Stimulated activated CD8-positive, alpha-beta memory T cell treated with anti-CD3 and anti-CD28 coated beads, Interleukin-4, amount 100 ng/mL, for 4 hours (primary cell): ENCODE data around the gene DDIT4L.
"Not testable (repeated sequence)": the region's sequence is repeated elsewhere in the genome, so short reads cannot be mapped to it uniquely, and the experiment has no call there.

ENCODE experiments used
- DNase-seq, 2 donors: peaks; one replicate each; pipeline ENCODE4 v3.0.0-alpha.2; 2020; ENCODE audit warnings: low read depth in 2 of 2, low spot score in 1 of 2

The DDIT4L gene, protein sequence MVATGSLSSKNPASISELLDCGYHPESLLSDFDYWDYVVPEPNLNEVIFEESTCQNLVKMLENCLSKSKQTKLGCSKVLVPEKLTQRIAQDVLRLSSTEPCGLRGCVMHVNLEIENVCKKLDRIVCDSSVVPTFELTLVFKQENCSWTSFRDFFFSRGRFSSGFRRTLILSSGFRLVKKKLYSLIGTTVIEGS

DNA sequence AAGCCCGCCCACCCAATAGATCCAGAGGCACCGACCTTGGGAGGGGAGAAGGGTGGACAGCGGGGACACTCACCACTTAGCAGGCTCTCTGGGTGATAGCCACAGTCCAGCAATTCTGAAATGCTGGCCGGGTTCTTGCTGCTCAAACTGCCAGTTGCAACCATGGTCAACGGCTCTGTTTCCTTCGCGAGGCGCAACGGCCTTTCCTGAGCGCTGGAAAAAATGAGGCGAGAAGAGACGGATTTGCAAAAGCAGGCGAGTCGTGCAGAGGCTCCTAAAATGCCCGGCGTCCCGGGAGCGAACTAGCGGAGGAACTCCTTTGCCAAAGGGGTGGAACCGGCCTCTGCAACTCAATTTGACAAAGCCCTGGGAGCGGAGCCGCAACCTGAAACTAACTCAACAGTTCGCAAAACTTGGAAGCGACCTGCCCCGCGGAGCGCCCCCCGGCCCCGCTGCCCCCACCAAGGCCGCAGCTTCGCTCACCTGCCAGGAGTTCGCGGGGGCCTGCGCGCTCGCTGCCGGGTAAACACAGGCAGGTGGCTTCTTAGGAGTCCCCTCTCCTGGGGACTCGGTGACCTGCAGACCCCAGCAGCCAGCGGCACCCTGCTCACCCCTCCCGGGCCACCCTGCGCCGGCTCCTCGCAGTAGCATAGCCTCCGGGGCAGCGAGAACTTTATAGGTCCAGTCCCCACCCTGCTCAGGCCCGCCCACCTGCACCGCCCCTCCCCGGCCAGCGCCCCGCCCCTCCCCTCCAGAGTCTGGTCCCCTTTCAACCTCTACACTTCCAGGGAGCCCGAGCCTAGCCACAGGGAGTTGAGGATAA, at the start of gene DDIT4L:
Gene DDIT4L (minus strand): TSS at position 649 of the 823 bp plus-strand sequence. CDS start 485 bp downstream, at position 164.
- no peak for DNase-seq

DNA sequence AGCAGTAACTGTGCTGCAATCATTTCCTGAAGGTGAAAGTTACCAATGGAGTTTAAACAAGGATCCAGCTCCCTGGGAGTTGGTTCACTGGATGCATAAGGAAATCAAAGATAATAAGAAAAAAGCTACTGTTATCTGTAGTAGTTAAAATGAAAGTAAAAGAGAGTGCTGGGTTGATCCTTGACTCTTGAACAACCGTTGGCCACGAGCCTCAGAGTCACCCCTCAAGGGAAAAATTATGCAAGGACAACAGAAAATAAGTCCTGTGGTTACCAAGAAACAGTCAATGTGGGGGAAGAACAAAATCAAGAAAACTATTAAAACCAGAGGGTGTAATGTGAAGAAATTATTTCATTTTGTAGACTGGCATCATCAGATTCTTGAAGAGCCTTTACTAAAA, 49.7 kb upstream of the DDIT4L start:
- no peak for DNase-seq

DNA sequence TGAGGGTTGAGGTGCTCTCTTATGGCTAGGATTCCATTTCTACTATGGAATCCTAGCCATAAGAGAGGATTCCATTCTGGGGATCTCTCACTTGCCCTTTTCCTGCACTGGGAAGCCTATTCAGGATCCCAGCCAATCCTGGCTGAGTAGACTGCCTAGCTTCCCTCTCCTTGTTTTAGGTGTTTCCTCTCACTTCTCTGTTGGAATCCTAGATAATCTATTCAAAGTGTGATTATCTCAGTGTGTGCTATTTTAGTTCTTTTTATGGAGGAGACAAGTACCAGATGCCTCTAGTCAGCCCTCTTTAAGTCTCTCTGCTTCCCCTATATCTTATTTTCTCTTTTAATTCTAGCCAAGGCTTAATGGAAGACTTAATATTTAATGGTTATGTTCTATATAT, 34.5 kb upstream of the DDIT4L start:
- DNase-seq, result no peak

DNA sequence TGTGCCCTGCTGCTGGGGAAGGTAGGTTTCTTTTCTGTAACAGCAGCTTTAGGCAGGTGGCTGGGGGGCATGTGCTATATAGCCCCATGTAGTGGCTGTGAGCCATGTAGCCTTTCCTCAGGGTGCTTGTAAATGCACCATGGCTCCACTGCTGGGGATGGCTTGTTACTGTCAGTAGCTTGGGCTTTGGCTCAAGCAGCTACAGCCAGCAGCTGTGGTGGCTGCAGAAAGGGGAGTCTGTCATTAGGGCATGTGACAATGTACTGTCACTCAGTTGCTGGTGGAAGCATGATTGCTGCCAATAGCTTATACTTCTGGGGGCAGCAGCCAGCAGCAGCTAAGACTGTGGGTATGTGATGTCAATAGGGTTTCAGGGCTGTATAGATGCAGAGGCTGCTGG, 33.9 kb upstream of the DDIT4L start:
- no peak for DNase-seq

DNA sequence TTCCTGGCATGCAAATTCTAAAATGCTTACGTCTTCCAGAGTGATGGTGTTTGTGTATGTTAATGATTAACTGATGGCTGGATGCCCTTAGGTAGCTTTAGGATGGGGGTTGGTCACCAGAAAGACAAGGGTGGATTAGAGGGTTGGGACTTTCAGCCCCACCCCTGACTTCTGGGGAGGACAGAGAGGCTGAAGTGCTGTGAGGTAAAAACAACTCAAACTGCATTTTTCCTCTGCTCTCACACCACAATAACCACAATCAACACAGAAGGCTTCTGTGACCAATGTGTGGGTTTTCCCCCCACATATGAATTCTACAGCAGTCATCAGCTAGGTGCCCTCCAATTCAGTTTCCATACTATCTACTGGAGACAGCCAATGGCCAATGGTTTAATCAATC, 18.7 kb upstream of the DDIT4L start:
- no peak for DNase-seq

DNA sequence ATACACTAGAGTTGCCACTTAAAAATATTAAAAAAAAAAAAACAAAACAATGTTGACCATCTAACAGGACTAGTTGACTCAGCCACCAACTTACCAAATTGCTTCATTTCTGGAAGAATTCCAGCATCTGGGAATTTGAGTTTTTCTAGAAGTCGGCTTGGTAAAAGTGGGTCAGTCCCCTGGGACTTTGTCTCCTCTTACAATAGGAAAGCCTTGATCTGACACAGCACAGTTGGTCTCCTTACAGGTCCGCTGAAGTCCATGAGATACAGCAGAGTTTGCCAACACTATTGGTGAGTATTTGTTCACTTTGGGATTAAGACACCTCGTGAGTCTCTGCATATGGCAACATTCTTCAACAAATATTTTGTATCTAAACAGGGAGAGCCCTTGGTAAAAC, 18.2 kb upstream of the DDIT4L start:
- DNase-seq, result no peak

DNA sequence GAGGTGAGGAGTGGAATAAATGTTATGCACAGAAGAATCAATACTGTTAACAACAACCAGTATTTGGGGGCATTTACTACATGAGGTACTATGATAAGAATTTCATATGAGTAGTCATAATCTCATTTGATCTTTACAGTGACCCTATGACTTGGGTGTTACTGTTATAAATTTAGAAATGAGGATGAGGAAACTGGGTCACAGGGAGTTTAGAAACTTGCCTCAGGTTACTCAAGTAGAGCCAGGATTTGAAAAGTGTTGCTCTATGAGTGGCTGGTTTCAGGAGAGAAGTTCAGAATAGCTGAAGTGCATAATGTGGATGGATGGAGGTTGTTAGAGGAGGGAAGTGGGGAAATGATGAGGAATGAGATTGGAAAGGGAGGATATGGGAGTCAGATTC, 16.6 kb upstream of the DDIT4L start:
- no peak for DNase-seq

DNA sequence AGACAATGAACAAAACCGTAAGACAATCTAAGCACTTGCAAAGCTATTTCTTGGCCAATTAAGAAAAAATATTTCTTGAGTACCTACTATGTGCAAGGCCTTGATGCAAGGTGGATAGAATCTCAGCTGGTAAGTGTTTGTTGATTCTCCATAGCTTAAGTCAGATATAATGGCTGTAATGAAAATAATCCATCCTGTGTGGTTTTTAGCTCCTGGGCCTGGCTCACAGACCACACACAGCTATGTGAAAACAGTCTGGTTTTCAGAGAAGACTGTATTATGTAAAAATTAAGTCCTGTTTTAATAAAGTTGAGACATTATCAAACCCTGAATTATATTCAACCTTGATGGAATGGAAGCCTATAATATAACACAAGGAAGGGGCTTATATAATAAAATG, 7.8 kb upstream of the DDIT4L start:
- DNase-seq, result no peak

DNA sequence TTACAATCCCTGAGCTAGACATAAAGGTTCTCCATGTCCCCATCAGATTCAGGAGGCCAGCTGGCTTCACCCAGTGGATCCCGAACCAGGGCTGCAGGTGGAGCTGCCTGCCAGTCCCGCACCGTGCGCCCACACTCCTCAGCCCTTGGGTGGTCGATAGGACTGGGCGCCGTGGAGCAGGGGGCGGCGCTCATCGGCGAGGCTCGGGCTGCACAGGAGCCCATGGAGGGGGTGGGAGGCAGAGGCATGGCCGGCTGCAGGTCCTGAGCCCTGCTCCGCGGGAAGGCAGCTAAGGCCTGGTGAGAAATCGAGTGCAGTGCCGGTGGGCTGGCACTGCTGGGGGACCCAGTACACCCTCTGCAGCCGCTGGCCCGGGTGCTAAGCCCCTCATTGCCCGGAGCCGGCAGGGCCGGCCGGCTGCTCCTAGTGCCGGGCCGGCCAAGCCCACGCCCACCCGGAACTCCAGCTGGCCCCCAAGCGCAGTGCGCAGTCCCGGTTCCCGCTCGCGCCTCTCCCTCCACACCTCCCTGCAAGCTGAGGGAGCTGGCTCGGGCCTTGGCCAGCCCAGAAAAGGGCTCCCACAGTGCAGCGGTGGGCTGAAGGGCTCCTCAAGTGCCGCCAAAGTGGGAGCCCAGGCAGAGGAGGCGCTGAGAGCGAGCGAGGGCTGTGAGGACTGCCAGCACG, 6.3 kb upstream of the DDIT4L start:
- not testable (repeated sequence) for DNase-seq

DNA sequence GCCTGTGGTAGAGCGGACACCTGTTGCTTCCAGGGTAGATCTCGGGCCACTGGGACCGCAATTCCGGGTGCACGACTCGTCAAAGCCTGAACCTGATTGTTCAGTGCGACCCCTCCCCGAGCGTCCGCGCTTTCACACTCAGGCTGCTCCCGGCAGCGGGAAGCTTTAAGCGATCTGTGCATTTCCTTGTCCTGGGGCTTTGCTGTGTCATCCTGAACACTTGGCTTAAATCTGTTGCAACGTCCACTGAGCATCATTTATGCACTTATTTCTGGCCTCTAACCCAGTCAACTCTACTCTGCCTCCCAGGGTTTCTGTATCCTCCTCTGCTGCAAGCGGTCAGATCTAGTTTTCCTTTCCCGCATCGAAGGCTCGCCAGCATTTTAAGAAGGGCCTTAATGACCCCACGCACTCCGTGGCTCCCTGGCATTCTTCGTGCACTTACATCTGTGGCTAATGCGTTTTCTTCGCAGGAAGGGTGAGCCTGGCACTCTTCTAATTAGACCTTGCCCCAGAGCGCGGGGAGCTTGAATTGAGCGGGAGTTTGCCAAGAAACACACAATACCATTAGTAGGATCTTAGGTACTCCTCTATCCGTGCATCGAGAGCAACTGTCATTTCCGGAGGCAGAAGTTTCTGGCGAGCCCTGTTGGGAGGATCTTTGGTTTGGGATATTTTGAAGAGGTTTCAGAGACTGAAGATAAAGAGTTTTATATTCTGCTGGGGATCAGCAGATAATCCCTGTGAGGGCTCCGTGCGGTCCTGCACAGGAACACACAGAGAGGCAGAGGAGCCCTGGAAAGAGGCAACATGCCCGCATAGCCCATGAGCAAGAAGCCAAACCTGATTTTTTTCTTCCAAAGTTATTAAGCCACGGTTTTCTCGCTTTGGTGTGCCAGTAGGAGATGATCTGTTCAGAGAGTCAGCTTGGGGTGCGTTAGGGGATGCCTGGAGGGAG, 654 bp upstream of the DDIT4L start:
- DNase-seq, result no peak

DNA sequence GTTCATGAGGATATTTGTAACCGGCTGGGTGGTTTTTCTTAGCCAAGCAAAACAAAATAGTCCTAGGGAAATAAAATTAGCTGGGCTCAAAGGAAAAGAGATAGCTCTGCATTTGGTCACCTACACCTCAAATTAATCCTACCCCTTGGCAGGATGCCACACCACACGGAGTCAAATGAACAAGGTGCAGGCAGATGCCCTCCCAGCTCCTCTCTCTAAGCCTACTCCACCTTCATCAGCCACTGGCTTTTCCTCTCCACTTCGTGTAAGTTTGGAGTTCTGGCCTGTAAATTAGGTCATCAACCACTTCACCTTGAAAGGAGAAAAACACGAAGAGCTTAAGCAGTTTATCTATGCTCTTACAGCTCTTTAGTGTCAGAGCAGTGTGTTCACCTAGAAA, 1.4 kb downstream of the DDIT4L start:
- DNase-seq, result no peak

DNA sequence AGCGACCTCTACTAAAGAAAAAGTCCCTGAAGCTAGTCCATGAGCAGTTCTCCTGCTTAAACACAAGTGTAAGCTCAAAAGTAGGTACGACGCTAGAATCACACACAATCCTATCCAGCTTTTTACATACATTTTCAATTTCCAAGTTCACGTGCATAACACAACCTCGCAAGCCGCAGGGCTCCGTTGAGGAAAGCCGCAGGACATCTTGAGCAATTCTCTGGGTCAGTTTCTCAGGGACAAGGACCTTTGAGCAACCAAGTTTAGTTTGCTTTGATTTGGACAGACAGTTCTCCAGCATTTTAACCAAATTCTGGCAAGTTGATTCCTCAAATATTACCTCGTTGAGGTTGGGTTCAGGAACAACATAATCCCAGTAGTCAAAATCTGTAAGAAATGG, 2.5 kb downstream of the DDIT4L start:
- no peak for DNase-seq

DNA sequence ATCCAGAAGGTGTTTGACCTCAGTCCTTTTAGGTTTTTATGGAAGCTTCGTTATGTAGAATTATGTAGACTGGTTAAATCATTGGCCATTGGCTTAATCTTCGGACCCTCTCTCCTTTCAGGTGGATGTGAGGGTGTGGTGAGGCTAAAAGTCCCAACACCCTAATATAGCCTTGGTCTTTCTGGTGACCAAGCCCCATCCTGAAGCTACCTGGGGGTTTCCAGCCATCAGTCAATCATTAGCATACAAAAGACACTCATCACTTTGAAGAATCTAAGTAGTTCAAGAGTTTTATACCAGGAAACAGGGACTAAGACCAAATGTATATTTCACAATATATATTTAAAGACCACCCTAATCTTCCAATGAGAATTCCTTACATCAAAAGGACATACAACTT, 5.5 kb downstream of the DDIT4L start:
- no peak for DNase-seq

DNA sequence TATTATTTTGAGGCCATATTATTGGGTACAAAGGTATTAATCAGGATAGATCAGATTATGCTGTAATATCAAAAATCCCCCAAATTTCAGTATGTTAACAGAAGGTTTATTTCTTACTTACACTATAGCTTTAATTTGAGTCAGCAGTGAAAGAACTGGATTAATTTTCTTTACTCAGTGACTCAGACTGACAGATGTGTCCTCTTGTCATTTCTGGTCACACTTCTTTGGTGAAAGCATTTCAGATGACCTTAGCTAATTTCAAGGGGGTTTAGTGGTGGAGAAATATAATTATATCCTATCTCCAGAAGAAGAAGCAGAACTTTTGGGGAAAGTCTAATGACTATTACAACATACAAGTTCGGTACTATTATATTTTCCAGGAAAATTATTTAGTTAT, 12.4 kb downstream of the DDIT4L start:
- no peak for DNase-seq

DNA sequence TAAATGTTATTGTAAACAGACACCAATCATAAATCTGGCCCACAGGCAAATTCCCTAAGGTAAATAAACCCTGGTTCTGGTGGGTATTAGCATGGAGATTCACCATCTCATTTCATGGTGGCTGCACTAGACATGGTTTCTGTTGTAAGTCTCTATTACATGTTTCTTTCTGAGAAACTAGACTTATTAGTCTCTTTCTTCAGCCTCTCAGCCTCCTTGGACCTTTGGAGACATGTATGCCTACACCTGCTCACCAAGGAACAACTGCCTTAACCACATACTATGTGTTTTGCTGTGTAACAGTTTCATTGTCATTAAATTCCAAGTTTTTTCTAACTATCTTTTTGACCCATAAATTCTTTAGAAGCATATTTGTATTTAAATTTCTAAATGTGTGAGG, 13.1 kb downstream of the DDIT4L start:
- DNase-seq, result no peak

DNA sequence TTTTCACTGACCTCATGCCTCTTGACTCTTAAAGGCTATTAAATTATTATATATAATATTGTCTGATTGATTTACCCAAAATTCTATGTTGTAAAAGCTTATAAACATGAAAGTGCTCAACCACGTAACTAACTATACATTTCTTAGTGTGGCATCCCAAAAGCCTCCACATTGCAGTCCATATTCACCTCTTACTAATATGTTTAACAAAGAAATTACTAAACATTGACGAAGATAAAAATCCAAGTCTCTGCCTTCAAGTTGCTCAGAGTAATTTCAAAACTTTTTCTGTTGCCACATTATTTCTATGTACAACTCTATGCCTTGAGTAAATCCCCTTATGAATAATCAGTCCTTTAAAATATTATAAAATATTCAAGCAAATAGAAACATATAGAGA, 14.4 kb downstream of the DDIT4L start:
- DNase-seq, result no peak

DNA sequence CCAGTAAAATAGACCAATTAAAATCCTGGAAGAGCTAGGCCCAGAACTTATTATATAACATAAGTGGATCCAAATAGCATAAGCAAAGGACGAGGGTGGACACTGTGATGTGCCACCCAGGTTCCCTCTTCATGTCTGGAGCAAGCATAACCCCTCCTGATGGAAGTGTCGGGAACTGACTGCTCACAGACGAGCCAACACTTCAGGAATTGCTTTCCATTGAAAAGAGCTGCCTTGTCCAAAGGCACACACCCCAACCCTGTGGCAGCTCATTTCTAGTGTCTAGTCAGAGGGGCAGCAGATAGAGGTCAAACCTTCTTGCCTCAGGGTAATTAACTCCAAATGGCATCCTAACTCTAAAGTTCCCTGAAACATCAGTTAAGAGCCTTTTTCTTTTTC, 15.3 kb downstream of the DDIT4L start:
- no peak for DNase-seq

DNA sequence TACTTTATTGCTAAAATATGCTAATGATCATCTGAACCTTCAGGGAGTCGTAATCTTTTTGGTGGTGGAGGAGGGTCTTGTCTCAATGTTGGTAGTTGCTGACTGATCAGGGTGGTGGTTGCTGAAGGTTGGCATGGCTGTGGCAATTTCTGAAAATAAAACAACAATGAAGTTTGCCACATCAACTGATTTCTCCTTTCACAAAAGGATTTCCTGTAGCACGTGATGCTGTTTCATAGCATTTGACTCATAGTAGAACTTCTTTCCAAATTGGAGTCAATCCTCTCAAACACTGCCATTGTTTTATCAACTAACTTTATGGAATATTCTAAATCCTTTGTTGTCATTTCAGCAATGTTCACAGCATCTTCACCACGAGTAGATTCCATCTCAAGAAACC, 19.3 kb downstream of the DDIT4L start:
- DNase-seq, result no peak

DNA sequence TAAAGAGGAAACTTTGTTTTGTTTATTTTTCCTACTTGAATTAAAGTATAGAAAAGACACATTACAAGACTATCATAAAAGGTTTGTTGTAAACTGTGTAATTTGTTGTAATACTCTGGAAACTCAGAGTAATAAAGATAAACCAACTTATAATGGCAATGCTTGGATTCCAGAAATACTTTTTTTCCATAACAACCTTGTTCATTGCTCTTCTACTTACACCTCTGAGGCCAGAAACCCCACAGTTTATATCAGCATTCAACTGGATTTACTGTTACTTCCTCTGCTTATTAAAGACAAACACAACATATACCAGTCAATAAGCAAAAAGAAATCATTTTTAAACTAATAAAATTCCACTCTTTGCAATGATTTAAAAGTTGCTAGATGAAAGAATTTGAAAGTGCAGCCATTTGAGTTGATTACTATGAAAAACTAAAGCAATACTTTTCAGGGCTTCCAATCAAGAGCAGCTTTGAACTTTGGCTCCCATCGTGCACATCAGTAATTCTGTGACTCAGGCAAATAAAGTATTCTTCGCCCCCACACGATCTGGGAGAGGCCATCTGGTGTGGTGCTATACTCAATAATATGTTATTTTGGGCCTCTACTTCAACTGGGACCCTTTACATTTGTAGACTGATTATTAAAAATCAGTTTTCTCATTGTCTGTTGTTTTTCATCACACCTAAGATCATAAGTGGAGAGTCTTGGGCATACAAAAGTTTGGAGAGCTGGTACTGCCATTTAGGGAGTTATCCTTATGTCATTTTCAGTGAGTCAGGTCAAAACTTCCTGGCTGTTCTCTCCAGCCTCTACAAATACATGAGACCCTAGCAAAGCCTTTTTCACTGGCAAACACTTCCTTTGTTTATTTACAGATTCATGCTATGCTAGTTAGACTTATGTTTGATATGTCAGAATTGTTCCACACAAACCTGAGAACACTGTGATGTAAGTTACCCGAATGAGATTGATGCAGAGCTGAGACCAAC, 20.5 kb downstream of the DDIT4L start:
- DNase-seq, result no peak

DNA sequence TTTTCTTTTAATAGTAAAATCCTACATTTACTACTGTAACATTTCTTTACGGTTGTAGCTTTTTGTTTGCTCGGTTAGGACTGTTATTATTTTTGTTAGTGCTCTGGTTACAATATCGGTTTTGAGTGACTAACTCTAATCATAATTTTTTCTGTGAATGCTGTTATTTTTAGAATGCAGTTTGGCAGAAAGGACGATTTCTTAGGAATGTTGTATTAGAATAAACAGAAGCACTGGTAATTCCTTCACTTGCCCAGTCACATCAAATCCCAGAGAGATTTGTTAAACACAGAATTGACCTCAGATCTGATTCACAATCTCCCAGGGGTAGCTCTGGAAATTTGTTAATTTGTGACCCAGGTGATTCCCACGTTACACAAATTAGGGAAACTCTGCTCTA, 21.7 kb downstream of the DDIT4L start:
- DNase-seq, result no peak
